Parathyroid adenoma (tissue), 2 donors: ENCODE results near the gene ALDH1L2.

Source experiments
- H2AFZ ChIP-seq: fragments of 300-600 bp; sonication (generic); one replicate; pipeline ENCODE4 v1.7.0; 2017; ENCODE audit warnings: antibody characterized with exemption, mild to moderate bottlenecking
- H3K27ac ChIP-seq: fragments of 300-600 bp; sonication (generic); one replicate; pipeline ENCODE4 v1.7.0; 2017
- H3K27me3 ChIP-seq: fragments of 300-600 bp; sonication (generic); one replicate; pipeline ENCODE4 v1.7.0; 2017; ENCODE audit warnings: low read length; ENCODE audit not compliant: control insufficient read depth, insufficient read depth
- H3K36me3 ChIP-seq: fragments of 300-600 bp; sonication (generic); one replicate; pipeline ENCODE4 v1.7.0; 2017; ENCODE audit warnings: low read length; ENCODE audit not compliant: control insufficient read depth, insufficient read depth
- H3K4me1 ChIP-seq: fragments of 300-600 bp; sonication (generic); one replicate; pipeline ENCODE4 v1.7.0; 2017; ENCODE audit warnings: control low read depth
- H3K4me2 ChIP-seq: fragments of 300-600 bp; sonication (generic); one replicate; pipeline ENCODE4 v1.7.0; 2017; ENCODE audit warnings: low read length
- H3K4me3 ChIP-seq: fragments of 300-600 bp; sonication (generic); one replicate; pipeline ENCODE4 v1.7.0; 2017; ENCODE audit warnings: low read depth, low read length
- H3K79me2 ChIP-seq: fragments of 300-600 bp; sonication (generic); one replicate; pipeline ENCODE4 v1.7.0; 2017; ENCODE audit warnings: control low read depth
- H3K9ac ChIP-seq: fragments of 300-600 bp; sonication (generic); one replicate; pipeline ENCODE4 v1.7.0; 2017; ENCODE audit warnings: mild to moderate bottlenecking
- H3K9me3 ChIP-seq: fragments of 300-600 bp; sonication (generic); one replicate; pipeline ENCODE4 v1.7.0; 2017; ENCODE audit warnings: low read length; ENCODE audit not compliant: control insufficient read depth
- TF ChIP-seq, protein P1 (sequence below): fragments of 300-600 bp; sonication (generic); IDR thresholded peaks from one replicate; pipeline ENCODE4 v1.7.0; 2017; ENCODE audit warnings: antibody characterized with exemption, mild to moderate bottlenecking
- donor health status: primary hyperparathyroidism.

ALDH1L2 gene

DNA sequence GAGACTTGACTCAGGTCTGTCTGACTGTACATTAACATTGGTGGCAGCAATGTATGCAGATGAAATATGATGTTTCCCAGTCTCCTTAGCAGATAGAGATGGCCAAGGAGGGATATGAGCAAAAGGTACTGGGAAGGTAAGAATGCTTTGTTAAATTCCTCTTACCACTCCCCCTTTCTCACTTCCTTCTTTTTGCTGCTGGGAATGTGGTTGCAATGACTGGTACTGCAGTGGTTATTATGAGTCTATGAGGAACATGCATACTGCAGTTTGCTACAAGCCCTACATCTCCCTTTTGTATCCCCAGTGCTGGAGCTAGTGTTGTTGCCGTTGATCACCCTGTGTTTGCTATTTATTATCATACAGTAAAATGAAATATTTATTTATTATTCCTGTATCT is 35.9 kb downstream of the ALDH1L2 start:
- Histone ChIP-seq H3K9me3 (no peaks in the 10 kb centered on the region), H3K4me2 (no peak overlapping the region), H2AFZ (no peak overlapping the region), H3K9ac (no peak overlapping the region), H3K27me3 (no peaks in the 10 kb centered on the region), H3K4me3 (no peak overlapping the region), H3K36me3 (no peaks in the 10 kb centered on the region), H3K4me1 (no peaks in the 10 kb centered on the region), H3K79me2 (no peaks in the 10 kb centered on the region), H3K27ac (no peak overlapping the region)
- TF ChIP-seq, protein P1, sequence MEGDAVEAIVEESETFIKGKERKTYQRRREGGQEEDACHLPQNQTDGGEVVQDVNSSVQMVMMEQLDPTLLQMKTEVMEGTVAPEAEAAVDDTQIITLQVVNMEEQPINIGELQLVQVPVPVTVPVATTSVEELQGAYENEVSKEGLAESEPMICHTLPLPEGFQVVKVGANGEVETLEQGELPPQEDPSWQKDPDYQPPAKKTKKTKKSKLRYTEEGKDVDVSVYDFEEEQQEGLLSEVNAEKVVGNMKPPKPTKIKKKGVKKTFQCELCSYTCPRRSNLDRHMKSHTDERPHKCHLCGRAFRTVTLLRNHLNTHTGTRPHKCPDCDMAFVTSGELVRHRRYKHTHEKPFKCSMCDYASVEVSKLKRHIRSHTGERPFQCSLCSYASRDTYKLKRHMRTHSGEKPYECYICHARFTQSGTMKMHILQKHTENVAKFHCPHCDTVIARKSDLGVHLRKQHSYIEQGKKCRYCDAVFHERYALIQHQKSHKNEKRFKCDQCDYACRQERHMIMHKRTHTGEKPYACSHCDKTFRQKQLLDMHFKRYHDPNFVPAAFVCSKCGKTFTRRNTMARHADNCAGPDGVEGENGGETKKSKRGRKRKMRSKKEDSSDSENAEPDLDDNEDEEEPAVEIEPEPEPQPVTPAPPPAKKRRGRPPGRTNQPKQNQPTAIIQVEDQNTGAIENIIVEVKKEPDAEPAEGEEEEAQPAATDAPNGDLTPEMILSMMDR, result no peak

DNA sequence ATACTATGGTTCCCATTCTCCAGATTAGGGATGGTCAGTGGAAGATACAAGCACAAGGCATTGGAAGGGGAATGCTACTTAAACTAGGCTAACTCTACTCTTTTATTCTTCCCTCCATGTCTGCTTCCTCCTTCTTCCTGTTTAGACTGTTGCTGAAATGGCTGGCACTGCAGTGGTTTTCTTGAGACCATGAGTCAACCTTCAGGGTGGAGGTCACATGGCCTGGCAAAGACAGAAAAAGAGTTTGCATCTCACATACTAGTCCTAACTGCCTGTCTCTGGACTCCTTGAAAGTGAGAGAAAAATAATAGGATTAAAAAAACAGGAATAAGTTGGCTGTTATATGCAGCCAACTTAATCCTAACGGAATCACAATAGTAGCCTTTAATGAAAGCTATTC is 37.0 kb downstream of the ALDH1L2 start:
- no peak overlapping the region for H3K4me2 ChIP-seq
- no peaks in the 10 kb centered on the region for H3K36me3 ChIP-seq
- H3K4me3 ChIP-seq, result no peak overlapping the region
- H2AFZ ChIP-seq, result no peak overlapping the region
- TF ChIP-seq, protein P1, result no peak
- H3K27me3 ChIP-seq, result no peaks in the 10 kb centered on the region
- no peak overlapping the region for H3K9ac ChIP-seq
- H3K79me2 ChIP-seq, result no peaks in the 10 kb centered on the region
- H3K27ac ChIP-seq, result no peak overlapping the region
- no peaks in the 10 kb centered on the region for H3K4me1 ChIP-seq
- H3K9me3 ChIP-seq, result no peaks in the 10 kb centered on the region

DNA sequence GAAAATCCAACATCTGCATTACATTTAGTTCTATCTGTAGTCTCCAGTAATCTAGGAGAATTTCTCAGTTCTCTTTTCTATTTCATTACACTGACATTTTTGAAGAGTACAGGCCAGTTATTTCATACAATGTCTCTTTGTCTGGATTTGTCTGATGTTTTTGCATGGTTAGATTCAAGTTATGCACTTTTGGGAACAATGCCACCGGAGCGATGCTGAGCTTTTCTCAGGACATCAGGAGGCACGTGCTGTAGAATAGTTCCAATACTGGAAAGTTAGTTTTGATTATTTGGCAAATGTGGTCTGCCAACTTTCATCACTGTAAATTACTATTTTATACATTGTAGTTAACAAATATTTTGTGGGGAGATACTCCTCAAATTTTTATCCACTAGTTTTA is 43.1 kb downstream of the ALDH1L2 start:
- H2AFZ ChIP-seq, result no peak overlapping the region
- no peaks in the 10 kb centered on the region for H3K79me2 ChIP-seq
- TF ChIP-seq, protein P1, result no peak
- H3K27ac ChIP-seq, result no peak overlapping the region
- no peaks in the 10 kb centered on the region for H3K9me3 ChIP-seq
- no peak overlapping the region for H3K9ac ChIP-seq
- no peaks in the 10 kb centered on the region for H3K36me3 ChIP-seq
- no peaks in the 10 kb centered on the region for H3K4me1 ChIP-seq
- no peaks in the 10 kb centered on the region for H3K27me3 ChIP-seq
- H3K4me3 ChIP-seq, result no peak overlapping the region
- no peak overlapping the region for H3K4me2 ChIP-seq

GRCh38 chr12:105040476-105040875 is 43.8 kb downstream of the ALDH1L2 start:
- no peaks in the 10 kb centered on the region for H3K4me1 ChIP-seq
- H3K4me2 ChIP-seq, result no peak overlapping the region
- no peak overlapping the region for H3K27ac ChIP-seq

More at GRCh38 chr12:105040476-105040875, 43.8 kb downstream of the ALDH1L2 start:
- Histone ChIP-seq H2AFZ (no peak overlapping the region), H3K9me3 (no peaks in the 10 kb centered on the region), H3K9ac (no peak overlapping the region), H3K27me3 (no peaks in the 10 kb centered on the region), H3K79me2 (no peaks in the 10 kb centered on the region), H3K36me3 (no peaks in the 10 kb centered on the region), H3K4me3 (no peak overlapping the region)
- TF ChIP-seq, protein P1, result no peak
